Astrocyte (in vitro differentiated cells and primary cell): ENCODE data around the gene PPP1R14C.

Experiments
- EZH2 ChIP-seq: IDR thresholded peaks from 2 replicates; pipeline ENCODE4 v1.6.1; 2012; ENCODE audit warnings: mild to moderate bottlenecking, low read length, inconsistent platforms; ENCODE audit not compliant: insufficient read depth
- TF ChIP-seq, protein P1 (sequence below): IDR thresholded peaks from 2 replicates; pipeline ENCODE4 v1.5.1; 2011; ENCODE audit warnings: low read depth, mild to moderate bottlenecking, inconsistent platforms, low read length, moderate library complexity; ENCODE audit not compliant: insufficient read depth

DNA sequence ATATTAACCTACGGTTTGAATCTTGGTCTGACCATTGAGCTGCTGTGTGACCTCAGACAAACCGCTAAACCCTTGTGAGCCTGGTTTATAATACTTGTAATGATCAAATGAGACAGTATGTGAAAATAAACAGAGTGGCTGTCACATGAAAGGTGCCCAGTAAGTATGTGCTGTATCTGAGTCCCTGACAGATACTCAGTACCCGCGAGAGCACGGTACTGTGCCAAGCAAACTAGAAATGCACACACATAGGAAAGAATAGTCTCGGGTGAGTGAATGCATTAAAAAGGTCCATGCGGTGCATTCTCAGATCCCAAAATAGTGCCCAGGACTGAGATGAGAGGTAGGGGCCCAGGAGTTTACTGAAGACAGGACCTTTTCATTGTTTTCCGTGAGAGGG, 93.3 kb downstream of the PPP1R14C start:
- TF ChIP-seq, protein P1, sequence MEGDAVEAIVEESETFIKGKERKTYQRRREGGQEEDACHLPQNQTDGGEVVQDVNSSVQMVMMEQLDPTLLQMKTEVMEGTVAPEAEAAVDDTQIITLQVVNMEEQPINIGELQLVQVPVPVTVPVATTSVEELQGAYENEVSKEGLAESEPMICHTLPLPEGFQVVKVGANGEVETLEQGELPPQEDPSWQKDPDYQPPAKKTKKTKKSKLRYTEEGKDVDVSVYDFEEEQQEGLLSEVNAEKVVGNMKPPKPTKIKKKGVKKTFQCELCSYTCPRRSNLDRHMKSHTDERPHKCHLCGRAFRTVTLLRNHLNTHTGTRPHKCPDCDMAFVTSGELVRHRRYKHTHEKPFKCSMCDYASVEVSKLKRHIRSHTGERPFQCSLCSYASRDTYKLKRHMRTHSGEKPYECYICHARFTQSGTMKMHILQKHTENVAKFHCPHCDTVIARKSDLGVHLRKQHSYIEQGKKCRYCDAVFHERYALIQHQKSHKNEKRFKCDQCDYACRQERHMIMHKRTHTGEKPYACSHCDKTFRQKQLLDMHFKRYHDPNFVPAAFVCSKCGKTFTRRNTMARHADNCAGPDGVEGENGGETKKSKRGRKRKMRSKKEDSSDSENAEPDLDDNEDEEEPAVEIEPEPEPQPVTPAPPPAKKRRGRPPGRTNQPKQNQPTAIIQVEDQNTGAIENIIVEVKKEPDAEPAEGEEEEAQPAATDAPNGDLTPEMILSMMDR, result no peak
- TF ChIP-seq EZH2, result no peak
